ENCODE measurements around the gene PDZRN4.

PDZRN4 gene

DNA sequence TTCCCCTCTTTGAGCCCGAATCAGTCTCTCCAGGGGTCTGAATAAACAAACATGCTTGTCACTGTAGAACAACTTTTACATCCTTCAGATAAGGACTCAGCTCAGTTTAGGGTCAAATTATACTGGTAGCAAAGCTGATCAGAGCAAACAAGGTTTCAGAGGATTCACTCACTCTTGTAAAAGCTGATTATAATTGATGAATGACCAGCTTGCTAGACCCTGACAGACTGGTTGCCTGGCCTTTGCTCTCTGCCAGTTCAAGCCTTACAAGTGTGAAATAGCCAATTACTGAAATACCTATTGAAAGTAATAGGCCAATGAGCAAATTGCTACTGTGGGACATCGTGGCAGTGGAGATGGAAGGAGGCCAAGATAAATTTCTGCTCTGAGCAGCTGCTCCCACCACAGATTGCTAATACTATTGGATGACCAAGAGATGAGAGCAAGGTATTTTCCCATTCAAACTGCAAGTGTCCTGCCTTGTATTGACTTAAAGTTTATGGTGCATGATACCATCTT lies 177.6 kb downstream of the PDZRN4 start:
- DNase-seq, result no peak

DNA sequence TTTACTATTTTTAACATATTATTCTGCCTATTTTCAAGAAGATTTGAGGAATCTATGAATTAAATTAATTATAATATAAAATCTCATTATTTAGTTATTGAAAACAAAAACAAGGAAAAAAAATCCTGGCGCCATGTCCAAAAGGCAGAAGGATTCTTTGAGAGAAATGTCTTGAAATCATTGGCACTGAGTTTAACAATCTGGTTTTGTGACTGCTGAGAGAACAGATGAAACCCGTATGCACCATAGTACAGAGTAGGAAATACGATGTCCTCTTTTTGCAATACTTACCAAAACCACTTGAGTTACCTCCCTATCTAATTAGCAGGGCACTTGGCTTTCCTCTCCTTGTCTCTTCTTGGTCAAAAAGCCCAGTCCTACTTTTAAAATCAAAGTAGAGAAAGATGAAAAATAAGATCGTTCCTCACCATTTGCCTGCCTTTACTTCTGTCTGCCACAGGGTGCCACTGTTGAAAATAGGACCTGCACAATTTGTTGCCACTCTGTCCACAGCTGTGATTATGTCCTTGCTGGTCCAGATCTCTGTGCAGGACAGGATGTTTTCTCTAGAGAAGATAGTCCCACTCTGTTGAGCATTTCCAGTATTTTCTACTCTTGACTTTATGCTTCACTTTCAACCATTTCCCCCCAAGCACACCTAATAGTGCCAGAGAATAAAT lies 179.7 kb downstream of the PDZRN4 start:
- DNase-seq, result no peak

DNA sequence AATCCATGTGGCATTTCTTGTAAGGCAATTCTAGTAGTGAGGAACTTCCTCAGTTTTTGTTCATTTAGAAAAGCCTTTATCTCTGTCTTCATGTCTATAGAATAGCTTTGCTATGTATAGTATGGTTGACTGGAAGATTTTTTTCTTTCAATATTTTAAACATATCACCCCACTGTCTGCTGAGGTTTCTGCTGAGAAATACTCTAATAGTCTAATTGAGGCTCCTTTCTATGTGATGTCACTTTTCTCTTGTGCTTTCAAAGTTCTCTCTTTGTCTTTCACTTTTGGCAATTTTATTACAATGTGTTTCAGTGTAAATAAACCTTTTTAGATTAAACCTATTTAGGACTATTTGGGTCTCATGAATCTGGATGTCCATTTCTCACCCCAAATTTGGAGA lies 192.8 kb downstream of the PDZRN4 start:
- no peak for DNase-seq

GRCh38 chr12:41402801-41403200 lies 214.7 kb downstream of the PDZRN4 start:
- no peak for DNase-seq

GRCh38 chr12:41407232-41407799 lies 219.2 kb downstream of the PDZRN4 start:
- DNase-seq, result no peak

DNA sequence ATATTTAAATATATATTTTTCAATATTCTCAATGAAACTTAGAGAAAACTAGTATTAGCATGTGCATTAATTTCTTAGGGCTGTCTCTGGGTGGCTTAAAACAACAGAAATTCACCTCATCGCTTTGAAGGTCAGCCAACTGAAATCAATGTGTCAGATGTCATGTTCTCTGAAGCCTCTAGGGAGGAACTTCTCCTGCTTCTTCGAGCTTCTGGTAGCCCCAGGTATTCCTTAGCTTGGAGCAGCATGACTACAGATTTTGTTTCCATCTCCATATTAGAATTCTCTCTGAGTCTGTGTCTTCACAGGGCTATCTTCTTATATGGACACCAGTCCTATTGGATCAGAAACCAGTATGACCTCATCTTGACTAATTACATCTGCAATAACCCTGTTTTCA lies 221.5 kb downstream of the PDZRN4 start:
- DNase-seq, result no peak

- DNase-seq, result no peak
These were observed 230.5 kb downstream of the PDZRN4 start for GRCh38 chr12:41418586-41418985.

GRCh38 chr12:41419131-41419893 lies 231.2 kb downstream of the PDZRN4 start:
- DNase-seq, result no peak

- DNase-seq, result no peak
These were observed 236.5 kb downstream of the PDZRN4 start for GRCh38 chr12:41424651-41425050.

DNA sequence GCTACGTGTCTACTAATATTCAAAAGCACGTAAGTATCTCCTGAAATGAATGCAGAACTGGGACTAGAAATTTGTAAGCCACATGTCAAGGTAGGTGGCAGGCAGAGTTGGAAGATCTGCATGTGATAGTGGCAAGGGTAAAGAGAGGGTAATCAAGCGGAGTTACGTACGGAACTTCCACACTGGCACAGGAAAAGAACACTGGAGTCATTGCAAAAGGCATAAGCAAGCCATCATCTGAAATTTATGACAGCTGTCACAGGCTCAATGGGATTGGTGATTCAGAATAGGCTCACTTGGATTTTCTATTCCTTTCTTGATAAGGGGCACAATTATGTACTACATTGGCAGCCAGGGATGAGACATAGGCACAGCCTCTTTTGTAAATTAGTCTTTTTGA lies 245.3 kb downstream of the PDZRN4 start:
- DNase-seq, result no peak

DNA sequence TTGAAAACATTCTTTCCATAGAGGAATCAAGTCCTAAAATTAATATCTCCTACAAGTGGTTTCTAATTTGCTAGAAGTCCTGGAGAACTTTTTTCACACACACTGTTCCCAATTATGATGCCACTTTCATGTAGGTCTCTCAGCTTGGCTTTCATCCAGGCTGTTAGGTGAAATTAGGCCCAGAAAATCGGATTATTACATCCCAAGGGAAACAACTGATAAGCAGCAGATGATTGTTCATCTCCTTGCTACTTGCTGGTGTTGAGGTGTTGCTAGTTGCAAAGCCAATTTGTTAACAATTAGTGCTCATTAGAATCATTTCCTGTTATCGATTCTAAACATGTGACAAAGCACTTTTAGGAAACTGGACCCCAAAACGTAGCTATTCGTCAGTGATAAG lies 248.0 kb downstream of the PDZRN4 start:
- no peak for DNase-seq

DNA sequence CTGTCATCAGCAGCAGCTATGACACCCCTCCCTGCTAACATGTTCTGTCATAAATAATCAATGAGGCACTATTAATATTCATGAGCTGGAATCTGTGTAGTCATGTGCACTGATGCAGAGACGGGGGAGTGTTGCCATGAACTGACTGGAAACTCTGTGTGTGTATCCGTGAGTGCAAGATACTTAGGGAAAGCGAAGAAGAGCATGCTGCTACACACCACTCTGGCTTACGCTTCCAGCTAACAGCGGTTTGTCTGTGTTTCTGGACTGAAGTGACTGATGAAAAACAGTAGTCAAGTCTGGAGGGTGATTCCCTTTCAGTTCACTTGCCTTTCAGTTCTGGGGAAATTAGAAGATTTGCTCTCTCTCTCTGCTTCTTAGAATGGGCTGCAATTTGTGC lies 249.4 kb downstream of the PDZRN4 start:
- DNase-seq, result no peak

DNA sequence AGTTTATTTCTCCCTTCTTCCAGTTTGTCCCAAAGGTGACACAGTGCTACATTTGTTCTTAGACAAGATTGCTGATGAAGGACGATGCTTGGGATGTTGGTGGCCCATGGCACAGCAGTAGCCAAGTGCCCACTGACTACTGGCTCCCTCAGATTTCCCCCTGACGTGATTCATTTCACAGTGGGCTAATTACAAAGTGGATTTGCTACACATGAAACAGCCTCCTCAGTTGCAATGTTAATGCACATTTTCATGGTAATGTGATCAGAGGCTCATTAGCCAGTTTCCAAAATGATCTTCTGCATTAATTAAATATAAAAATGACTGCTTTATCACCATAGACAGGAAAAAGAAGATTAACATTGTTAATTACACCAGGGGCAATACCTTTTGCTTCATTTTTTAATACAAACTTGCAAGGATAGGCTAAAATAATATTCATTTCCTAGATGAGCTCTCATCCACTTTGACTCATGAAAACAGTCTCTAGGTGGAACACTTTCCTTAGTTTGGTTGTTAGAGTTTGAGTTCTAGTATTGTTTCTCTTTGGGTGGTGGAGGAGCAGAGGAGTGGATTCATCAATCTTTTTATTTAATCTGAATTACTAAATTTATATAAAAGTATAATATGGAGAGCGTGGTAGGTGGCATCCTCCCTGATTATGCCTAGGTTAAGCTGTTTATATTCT lies 250.9 kb downstream of the PDZRN4 start:
- DNase-seq, result no peak

DNA sequence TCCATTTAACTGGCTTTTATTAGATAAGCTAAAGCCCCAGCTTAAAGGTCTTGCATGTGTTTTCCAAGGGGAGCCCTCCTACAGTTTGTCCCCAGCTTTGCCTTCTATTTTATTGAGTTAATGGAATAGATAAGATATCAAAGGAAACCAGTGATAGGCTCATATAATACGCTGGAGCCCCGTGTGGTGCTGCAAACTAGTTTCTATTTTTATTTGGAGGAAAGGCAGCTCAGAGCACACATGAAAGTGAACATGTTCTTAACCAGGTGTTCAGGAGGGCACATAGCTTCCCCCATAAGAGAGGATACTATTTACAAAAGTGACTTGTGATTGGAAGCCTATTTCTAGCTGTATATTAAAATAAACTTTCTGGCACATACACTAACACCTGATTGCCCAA lies 251.7 kb downstream of the PDZRN4 start:
- DNase-seq, result no peak

DNA sequence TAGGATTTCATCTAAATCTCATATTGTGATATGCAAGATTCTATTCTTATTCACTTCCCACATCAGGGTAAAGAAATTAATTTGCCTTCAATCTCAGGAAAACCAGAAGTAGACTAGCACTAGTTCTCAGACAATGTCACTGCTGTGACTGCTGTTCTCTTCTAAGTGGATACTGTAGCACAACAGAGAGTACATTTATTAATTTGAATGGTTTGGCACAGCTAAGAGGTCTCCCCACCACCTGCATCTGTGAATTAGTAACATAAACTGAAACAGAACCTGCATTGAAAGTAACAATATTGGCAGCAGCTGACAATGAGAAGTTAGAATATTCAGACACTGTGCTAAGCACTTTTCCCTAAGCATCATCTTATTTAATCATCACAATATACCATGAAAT lies 253.1 kb downstream of the PDZRN4 start:
- DNase-seq, result no peak

DNA sequence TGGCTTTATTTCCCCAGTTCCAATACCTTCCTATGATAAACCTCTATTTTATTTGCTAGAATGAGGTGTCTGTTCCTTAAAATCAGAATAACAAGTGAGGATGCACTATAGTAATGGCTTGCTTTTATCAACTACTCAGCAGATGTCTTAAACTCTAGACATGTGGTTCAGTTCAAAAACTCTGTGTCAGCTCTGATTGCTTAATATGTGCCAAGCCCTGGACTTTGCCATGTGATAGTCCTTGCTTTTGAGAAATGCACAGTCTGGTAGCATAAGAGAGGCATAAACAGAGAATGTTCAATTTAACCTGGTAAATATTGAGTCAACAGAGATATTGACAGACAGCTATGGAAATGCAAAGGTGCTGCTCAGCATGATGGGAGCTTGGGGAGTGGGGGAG lies 254.8 kb downstream of the PDZRN4 start:
- DNase-seq, result no peak

- DNase-seq, result no peak
These were observed 255.6 kb downstream of the PDZRN4 start for GRCh38 chr12:41443690-41444089.

DNA sequence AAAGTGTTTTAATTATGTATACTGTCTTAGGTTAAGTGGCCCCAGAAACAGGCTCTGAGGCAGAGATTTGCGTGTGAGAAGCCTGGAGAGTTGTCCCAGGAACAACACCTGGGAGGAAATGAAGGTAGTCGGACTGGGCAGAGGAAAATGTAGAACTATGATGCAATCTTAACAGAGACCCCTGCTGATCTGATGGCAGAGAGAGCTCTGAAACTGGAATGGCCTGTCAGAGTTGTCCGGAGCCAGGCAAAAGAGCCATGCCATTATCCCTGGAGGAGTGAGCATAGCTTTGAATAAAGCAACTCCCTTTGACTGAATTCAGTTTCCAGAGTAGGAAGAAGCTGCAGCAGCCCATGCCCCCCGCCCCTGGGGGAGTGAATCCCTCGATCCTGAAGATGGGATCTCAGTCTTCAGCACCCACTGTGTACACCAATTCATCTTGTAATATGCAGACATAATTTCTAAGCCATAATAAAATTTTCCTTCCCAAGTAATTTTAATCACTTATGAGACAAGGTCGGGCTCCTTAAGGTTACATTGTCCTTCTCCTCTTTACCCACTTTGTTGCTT lies 264.8 kb downstream of the PDZRN4 start:
- no peak for DNase-seq

GRCh38 chr12:41453409-41453808 lies 265.3 kb downstream of the PDZRN4 start:
- no peak for DNase-seq

DNA sequence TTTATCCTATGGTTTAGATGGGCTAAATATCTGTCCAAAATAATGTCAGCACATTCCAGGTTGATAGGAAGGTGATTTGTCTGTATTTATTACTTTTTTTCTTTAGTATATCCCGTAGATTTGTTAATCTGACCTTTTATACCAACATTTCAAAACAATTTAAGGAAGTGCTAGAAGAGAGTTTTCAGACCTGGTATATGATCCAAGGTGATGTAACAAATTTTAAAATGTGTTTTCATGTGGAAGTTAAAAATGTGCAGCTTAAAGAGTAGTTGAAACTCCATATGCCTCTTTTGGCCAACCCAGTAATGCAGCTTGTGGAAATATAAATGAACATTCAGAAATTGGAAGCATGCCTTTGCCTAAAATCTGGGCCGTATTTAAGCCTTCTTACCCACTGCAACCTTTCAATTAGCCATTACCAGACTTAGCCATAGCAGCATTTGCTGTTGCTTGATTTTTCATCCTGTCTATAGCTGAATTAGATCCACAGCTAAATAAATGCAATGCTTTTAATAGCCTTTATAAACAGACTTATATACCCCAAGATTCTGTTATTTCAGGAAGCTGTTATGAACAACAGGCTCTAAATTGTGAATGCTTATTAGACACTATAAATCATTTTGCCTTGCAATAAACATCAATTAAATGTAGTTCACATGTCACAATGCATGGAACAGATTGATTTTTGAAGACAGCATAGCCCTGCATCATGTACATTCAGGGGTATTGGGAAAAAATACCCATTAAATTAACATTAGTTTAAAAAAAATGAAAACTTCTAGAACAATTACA lies 271.2 kb downstream of the PDZRN4 start:
- no peak for DNase-seq

GRCh38 chr12:41459906-41460214 lies 271.7 kb downstream of the PDZRN4 start:
- DNase-seq, result no peak

DNA sequence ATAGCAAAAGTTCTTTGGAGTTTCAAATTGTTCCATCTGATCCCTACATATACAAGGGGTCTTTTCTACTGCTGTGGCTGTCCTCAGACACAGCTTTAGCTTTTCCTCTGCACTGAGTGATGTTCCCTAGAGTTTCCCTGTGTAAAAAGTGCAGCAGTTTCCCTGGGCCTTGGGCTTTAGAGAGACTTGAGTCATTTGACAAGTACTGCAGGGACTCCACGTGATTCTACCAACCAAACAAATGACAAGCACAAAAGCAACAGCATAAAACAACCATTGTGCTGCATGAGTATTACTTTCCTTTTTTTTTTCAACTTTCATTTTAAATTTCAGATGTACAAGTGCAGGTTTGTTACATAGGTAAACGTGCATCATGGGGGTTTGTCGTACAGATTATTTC lies 272.8 kb downstream of the PDZRN4 start:
- no peak for DNase-seq

DNA sequence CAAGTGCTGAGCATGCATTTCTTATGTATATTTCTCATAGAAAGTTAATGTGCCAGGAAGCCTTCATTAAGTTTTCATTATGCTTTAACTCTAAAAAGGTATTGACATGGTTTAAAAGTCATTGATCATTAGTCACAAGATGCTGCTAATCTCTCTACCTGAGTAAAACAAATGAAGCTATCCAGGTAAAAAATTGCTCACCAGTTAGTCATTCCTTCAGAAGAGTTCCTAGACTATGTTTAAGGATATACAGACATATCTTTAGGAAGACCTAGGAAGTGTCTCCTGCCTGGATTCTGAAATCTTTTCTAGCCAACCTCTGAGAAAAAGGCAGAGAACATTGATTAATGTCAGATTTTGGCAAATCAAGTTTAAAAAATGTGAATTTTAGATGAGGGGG lies 274.2 kb downstream of the PDZRN4 start:
- DNase-seq, result no peak

Data from CD4-positive, alpha-beta T cell treated with Interleukin-17A for 1 hour (primary cell).